ENCODE measurements around the gene POLA2.
A peak's percentile ranks its signal among the peaks of the same experiment; 100 is the strongest.
"Not testable (repeated sequence)": the region's sequence is repeated elsewhere in the genome, so short reads cannot be mapped to it uniquely, and the experiment has no call there.

The POLA2 gene, protein sequence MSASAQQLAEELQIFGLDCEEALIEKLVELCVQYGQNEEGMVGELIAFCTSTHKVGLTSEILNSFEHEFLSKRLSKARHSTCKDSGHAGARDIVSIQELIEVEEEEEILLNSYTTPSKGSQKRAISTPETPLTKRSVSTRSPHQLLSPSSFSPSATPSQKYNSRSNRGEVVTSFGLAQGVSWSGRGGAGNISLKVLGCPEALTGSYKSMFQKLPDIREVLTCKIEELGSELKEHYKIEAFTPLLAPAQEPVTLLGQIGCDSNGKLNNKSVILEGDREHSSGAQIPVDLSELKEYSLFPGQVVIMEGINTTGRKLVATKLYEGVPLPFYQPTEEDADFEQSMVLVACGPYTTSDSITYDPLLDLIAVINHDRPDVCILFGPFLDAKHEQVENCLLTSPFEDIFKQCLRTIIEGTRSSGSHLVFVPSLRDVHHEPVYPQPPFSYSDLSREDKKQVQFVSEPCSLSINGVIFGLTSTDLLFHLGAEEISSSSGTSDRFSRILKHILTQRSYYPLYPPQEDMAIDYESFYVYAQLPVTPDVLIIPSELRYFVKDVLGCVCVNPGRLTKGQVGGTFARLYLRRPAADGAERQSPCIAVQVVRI

DNA sequence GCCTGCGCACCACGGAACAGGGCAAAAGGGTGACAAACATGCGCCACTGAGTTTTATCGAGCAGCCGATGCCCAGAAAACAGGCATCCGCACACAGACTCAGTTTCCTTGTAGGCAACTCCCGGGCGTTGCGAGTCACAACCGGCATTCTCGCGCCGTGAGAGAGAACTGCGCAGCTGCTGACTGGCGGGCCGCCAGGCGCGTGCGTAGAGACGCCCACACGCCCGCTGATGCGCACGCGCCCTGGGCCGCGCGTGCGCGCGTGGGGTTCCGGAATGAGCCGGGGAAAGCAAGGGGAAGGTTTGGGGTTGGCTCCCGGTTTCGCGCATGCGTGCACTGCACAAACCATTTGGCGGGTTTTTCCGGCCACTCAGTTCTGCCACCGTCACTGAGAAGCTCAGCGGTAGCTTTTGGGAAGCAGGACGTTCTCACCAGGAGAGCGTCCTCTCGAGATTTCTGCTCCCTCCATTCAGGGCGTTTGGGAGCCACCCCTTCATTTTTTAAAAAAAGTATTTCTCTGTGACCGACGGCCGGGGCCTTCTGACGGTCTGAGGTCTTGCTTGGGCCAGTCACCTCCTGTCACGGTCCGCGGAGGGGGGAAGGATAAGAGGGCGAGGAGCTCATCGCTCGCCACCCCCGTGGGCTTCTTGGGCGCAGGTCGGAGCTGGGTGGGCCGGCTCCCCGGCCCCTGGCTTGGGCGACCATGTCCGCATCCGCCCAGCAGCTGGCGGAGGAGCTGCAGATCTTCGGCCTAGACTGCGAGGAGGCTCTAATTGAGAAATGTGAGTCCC is at the start of gene POLA2:
Gene POLA2 (plus strand): TSS at position 372 of the 790 bp plus-strand sequence. CDS start 331 bp downstream, at position 703.
- DNase-seq, result peak; percentile 96

- no peak for DNase-seq
These were observed 49.4 kb upstream of the POLA2 start for GRCh38 chr11:65212226-65212801.

DNA sequence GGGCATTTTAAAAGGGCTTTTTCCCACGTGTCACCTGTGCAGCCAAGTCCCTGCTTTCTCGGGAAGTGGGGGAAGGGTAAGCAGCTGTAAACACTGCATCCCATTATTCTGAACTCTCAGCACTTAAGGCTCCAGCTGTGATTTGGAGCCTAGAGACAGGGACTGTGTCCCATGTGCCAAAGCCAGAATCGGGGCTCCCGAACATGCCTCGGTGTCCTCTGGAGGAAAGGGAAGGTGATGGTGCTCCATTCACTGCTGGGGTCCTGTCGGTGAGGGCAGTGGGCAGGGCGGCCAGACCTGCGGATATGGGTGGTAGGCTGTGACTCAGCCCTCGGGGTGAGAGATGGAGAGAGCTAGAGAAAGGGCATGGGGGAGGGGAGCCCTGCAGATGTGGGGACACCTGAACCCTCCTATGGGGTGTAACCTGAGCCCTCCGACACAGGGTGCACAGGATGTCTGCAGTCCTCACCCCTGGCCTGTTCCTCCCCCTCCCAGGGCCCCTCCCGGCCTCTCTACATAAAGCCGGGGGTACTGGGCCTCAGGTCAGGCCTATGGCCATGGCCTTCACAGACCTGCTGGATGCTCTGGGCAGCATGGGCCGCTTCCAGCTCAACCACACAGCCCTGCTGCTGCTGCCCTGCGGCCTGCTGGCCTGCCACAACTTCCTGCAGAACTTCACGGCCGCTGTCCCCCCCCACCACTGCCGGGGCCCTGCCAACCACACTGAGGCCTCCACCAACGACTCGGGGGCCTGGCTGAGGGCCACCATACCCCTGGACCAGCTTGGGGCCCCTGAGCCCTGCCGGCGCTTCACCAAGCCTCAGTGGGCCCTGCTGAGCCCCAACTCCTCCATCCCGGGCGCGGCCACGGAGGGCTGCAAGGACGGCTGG is 48.2 kb upstream of the POLA2 start:
- DNase-seq, result peak; percentile 73

GRCh38 chr11:65214212-65214845 is 47.4 kb upstream of the POLA2 start:
- no peak for DNase-seq

GRCh38 chr11:65215441-65216076 is 46.2 kb upstream of the POLA2 start:
- DNase-seq, result peak; percentile 40

DNA sequence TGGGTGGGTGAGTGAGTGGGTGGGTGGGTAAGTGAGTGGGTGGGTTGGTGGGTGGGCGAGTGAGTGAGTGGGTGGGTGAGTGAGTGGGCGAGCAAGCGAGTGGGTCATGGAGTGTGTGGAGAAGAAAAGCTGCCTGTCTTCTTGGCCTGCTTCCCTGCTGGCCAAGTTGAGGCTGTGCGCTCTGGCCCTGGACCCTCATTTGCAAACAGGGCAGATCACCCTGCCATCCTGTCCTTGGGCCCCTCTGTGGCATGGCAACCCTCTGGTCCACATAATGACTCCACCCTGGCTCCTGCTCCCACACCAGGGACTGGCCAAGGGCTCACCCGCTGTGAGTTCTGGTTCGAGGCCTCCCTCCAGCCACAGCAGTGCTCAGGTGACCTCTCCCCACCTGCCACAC is 44.9 kb upstream of the POLA2 start:
- no peak for DNase-seq

GRCh38 chr11:65217441-65218423 is 44.0 kb upstream of the POLA2 start:
- no peak for DNase-seq

DNA sequence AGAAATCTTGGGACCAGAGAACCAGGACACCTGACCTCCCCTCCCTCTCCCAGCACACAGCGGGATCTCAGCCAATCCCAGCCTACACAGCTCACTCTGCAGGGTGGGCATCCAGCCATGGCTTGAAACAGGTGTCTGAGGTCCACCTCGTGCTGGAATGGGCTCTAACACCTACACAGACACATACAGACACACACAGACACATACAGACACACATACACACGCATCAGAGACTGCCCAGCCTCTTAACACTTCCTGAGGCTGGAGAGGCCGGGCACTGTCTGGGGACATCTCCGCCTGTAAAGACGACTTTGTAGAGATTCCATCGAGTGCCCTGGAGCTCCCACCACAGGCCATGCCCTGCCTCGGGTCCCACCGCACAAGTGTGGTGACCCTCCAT is 43.3 kb upstream of the POLA2 start:
- no peak for DNase-seq

GRCh38 chr11:65219930-65220213 is 41.9 kb upstream of the POLA2 start:
- DNase-seq, result no peak

GRCh38 chr11:65221026-65221425 is 40.7 kb upstream of the POLA2 start:
- no peak for DNase-seq

GRCh38 chr11:65223011-65223410 is 38.8 kb upstream of the POLA2 start:
- DNase-seq, result no peak

GRCh38 chr11:65224930-65225278 is 36.9 kb upstream of the POLA2 start:
- peak; percentile 14 for DNase-seq

DNA sequence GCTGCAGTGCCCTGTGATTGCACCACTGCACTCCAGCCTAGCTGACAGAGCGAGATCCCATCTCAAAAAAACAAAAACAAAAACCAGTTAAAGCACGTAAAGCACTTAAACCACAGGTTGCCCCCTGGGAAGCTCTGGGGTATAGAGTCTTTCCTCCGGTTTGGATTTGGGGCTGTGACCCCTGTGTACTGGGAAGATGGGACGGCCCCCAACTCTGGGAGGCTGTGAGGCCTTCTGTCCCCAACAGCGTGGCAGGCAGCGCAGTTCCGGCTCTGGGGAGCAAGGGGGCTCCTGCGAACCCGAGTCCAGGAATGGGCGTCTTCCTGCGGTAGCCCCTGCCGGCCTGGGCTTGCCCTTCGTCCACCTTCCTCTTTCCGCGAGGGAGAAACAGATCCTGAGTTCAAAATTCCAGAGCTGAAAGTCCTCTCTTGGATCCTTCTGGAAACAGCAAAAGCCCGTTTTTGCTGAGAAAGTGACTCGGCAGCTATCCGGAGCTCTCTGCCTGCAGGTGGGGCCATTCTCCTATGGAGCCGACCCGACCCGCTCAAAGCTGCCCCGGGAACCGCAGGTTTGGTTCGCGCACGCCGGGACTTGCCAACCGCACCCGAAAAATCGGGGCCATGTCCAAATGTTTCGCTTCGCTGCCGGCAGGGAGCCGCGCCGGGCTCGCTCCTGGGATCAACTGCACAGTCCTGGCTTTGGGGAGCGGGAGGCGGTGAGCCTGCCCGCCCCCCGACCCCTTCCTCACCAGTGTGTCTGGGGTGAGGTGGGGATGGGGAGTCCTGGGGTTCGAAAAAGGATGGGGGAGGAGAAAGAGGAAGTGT is 36.3 kb upstream of the POLA2 start:
- peak; percentile 52 for DNase-seq

DNA sequence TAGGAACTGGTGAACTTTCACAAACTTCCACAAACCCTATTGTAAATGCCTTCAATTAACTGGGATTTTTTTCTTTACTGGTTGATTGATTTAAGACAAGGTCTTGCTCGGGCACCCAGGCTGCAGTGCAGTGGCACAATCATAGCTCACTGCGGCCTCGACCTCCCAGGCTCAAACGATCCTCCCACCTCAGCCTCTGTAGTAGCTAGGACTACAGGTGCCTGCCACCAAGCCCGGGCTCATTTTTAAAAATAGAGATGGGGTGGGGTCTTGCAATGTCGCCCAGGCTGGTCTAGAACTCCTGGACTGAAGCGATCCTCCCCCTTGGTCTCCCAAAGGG is 35.7 kb upstream of the POLA2 start:
- peak; percentile 61 for DNase-seq

DNA sequence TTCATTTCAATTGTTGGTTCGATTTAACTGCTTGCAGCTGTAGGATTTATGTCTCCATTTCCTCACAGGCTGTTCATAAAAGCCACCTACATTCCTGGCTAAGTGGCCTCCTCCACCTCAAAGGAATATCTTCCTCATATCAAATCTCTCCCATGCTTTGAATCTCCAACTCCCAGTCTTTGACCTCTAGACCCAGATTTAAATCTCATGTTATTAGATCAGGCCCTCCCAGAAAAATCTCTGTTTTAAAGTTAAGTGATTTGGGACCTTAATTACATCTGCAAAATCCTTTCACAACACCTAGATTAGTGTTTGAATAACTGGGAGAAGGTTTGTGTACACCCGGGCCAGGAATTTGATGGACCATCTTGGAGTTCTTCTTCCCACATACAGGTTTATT is 33.9 kb upstream of the POLA2 start:
- DNase-seq, result no peak

DNA sequence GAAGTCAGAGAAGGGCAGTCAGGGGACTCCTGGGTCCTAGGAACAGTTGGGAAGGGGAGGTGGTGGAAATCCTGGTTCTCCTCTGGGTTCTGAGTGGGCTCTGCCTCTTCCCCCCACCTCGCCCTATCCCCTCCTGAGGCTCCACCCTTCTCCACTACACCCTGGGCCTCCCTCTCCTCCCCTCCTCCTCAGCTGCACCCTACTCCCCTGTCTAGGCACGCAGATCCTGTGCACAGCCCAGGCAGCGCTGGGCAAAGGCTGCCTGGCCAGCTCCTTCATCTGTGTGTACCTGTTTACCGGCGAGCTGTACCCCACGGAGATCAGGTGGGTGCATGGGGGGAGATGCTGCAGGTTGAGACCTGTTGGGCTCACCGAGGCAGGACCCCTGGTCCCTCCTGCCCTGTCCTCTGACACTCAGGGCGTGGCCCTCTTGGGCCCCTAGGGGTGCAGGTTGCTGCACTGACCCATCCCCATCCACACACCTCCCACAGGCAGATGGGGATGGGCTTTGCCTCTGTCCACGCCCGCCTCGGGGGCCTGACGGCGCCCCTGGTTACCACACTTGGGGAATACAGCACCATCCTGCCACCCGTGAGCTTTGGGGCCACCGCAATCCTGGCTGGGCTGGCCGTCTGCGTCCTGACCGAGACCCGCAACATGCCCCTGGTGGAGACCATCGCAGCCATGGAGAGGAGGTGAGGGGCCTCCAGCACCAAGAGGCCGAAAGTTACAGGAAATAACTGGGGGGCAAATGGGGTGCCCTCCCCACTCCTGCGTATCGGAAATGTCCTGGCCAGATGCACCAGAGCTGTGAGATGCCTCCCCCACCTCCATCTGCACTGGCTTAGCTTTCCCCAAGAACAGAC is 25.3 kb upstream of the POLA2 start:
- DNase-seq, result no peak

DNA sequence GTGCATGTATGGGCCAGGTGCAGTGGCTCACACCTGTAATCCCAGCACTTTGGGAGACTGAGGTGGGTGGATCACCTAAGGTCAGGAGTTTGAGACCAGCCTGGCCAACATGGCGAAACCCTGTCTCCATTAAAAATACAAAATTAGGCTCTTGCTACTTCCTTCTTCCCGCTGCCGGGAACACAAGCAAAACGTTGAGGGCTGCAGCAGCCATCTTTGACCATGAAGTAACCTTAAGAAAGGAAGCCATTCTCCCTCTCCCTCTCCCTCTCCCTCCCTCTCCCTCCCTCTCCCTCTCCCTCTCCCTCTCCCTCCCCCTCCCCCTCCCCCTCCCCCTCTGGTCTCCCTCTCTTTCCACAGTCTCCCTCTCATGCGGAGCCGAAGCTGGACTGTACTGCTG is 23.5 kb upstream of the POLA2 start:
- DNase-seq, result not testable (repeated sequence)

DNA sequence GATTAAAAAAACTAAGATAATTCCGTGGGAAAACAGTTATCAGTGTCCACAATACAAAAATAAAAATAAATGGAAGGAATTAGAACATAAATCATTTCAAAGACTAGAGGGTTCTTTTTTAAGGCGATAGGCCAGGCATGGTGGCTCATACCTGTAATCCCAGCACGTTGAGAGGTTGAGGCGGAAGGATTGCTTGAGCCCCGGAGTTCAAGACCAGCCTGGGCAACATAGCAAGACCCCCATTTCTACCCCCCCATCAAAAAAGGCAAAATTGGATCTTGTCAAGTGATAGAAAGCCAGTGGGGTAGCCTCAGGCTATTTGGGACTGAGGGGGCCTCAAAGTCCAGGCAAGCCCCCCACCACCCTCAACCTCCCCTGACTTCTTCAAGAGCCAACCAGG is 20.6 kb upstream of the POLA2 start:
- no peak for DNase-seq

DNA sequence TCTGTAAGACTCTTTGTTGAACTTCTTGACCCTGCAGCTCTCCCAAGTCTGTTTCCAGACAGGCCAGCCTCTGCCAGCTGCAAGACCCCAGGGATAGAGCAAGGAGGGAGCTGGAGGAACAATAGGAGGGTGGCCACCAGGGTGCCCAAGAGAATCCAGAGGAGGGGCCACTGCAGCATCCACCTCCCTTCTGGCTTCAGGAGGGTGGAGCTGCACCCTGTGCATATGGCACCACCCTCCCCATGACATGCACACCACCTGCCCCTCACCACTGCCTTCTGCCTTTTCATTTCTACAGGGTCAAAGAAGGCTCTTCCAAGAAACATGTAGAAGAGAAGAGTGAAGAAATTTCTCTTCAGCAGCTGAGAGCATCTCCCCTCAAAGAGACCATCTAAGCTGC is 20.1 kb upstream of the POLA2 start:
- no peak for DNase-seq

Measured in MV-4-11 (cell line).